ENCODE data around the gene RPLP1. TPM values are rescaled to one million over a fixed set of nuclear protein-coding genes. Genes with fewer than 3 reads are reported as not detected.

Gene RPLP1
- total RNA-seq, 1 experiment from 2014 or later: 1,613 TPM

DNA sequence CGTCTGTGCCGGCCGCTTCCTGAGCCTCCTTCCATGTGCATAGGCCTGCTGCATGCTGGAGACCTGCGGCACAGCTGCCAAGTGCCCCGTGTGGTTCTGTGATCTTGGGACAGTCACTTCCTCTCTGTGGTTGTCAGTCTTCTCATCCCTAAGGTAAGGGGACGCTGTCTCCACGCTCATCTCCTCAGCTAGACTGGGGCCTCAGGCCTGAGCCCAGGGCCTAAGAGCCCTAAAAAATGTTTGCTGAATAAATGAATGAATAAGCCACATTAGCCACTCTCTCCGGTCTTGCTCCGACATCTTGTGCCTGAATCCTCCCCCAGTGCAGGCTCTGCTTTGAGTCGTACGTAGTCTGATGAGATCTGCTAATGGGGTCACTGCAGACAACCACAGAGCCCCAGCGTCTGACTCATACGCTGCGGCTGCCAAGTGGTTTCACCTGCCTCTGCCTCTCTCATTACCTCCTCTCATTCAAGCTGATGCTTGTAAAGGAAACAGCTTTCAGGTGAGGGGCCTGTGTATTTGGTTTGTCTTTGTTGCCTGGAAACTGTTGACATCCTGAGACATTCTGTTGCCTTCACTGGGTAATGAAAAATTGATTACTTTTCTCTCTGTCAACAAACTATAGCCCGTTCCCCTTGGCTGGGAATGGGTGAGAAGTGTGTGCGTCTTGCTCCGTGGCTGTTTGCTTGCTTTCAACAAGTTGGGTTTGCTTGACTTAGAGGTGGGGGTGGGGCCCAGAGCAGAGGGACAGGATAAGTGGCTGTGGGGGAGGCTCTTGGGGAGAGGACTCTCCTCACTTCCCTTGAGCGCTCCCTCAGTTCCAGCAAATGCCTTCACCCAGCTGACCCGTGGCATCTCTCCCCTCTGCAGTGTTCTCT lies 15.9 kb downstream of the RPLP1 start:
- Histone ChIP-seq H3K36me3 (ENCODE audit: insufficient read depth, low read length, poor library complexity, severe bottlenecking) (no peaks in the 10 kb centered on the region), H3K4me1 (ENCODE audit: insufficient read depth, low read length, poor library complexity, severe bottlenecking) (no peaks in the 10 kb centered on the region), H3K9me3 (ENCODE audit: low read depth, low read length, poor library complexity, severe bottlenecking) (no peaks in the 10 kb centered on the region), H3K27ac (ENCODE audit: low read depth, low read length, poor library complexity, severe bottlenecking) (no peak overlapping the region), H3K4me3 (ENCODE audit: low read depth, low read length, poor library complexity, severe bottlenecking) (no peak overlapping the region), H3K27me3 (replicated peaks; ENCODE audit: insufficient read depth, low read depth, low read length, poor library complexity) (no peaks in the 10 kb centered on the region)
- DNase-seq (ENCODE audit: low spot score): no peak
- TF ChIP-seq EZH2 (IDR thresholded peaks at IDR 0.05; ENCODE audit: borderline replicate concordance, low read depth, low read length, poor library complexity, severe bottlenecking): no peak
- ChIA-PET POLR2A (ENCODE audit: low non-redundant PET) (no interaction called here), CTCF (interaction anchor here (1.7 kb wide), 1 partner anchor 10 kb away, joined by 3 read pairs; no protein-coding TSS in a partner anchor)
- intact Hi-C loops (cut with micrococcal nuclease; ENCODE audit: unreplicated experiment): loop anchor here (5.0 kb wide), 1 partner anchor 411 kb away; no protein-coding TSS in a partner anchor
- BruUV-seq (replicated peaks): no TSS peak

DNA sequence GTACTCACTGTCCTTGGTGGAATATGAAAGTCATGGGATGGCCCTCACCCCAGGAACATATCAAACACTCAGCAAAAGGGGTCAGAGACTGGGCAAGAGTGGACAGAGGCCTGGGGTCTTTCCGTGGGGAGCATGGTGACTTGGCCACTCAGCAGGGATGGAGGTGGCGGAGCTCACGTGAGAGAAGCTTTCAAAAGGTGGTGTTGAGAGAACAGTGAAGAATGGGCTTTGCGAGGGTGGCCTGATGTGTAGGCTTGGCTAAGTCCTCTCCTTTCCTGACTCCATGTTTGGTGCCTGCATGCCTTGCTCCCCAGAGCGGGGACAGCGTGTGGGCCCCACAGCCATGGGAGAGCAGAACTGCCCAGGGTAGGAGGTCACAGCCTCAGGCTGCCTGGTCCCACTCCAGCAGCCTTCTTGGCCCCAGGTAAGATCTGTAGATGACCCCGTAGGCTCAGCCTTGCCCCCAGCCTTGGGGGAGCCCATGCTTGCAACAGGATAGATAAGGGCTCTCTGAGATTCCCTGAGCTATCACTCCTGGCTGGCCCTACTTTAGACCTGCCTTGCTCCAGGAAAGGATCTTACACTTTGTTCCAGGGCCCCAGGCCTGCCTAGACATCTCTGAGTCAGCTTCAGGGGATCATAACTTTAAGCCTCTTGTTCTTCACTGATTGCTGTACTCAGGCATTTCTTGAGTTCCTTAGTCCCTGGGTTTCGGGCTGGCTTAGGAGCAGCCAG lies 17.0 kb downstream of the RPLP1 start:
- POLR2A ChIA-PET (ENCODE audit: low non-redundant PET): no interaction called here
- TF ChIP-seq, protein P1, sequence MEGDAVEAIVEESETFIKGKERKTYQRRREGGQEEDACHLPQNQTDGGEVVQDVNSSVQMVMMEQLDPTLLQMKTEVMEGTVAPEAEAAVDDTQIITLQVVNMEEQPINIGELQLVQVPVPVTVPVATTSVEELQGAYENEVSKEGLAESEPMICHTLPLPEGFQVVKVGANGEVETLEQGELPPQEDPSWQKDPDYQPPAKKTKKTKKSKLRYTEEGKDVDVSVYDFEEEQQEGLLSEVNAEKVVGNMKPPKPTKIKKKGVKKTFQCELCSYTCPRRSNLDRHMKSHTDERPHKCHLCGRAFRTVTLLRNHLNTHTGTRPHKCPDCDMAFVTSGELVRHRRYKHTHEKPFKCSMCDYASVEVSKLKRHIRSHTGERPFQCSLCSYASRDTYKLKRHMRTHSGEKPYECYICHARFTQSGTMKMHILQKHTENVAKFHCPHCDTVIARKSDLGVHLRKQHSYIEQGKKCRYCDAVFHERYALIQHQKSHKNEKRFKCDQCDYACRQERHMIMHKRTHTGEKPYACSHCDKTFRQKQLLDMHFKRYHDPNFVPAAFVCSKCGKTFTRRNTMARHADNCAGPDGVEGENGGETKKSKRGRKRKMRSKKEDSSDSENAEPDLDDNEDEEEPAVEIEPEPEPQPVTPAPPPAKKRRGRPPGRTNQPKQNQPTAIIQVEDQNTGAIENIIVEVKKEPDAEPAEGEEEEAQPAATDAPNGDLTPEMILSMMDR (conservative IDR thresholded peaks at IDR 0.05; ENCODE audit: low read depth, low read length): no peak
- TF ChIP-seq EZH2 (IDR thresholded peaks at IDR 0.05; ENCODE audit: borderline replicate concordance, low read depth, low read length, poor library complexity, severe bottlenecking): no peak
- intact Hi-C loops (cut with micrococcal nuclease; ENCODE audit: unreplicated experiment): loop anchor here (5.0 to 10.0 kb wide), 2 partner anchors 412 to 595 kb away; no protein-coding TSS in a partner anchor
- H3K4me1 ChIP-seq (ENCODE audit: insufficient read depth, low read length, poor library complexity, severe bottlenecking): no peaks in the 10 kb centered on the region
- no peaks in the 10 kb centered on the region for H3K27me3 ChIP-seq (replicated peaks; ENCODE audit: insufficient read depth, low read depth, low read length, poor library complexity)
- CTCF ChIA-PET: no interaction called here
- no TSS peak for BruUV-seq (replicated peaks)
- no peak for DNase-seq (ENCODE audit: low spot score)
- H3K9me3 ChIP-seq (ENCODE audit: low read depth, low read length, poor library complexity, severe bottlenecking): no peaks in the 10 kb centered on the region
- H3K4me3 ChIP-seq (ENCODE audit: low read depth, low read length, poor library complexity, severe bottlenecking): no peak overlapping the region
- H3K36me3 ChIP-seq (ENCODE audit: insufficient read depth, low read length, poor library complexity, severe bottlenecking): no peaks in the 10 kb centered on the region
- H3K27ac ChIP-seq (ENCODE audit: low read depth, low read length, poor library complexity, severe bottlenecking): no peak overlapping the region

DNA sequence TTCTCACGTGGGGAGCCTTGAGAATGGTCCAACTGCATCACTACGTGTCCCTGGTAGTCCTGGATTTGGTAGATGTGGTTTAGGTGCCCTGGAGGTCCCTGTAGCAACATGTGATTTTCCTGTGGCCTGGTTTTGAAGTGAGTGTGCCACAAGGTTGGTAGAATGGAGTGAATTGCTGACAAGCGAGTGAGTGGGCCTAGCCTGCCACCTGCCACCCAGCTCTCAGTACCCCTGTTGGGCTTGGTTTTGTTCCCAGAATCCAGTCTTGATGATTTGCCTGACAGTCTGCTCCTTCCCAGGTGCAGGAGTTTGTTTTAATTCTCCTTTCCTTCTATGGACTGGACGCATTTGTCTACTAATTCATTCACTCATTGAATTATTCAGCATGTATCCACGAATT lies 19.4 kb downstream of the RPLP1 start:
- Histone ChIP-seq H3K9me3 (ENCODE audit: low read depth, low read length, poor library complexity, severe bottlenecking) (no peaks in the 10 kb centered on the region), H3K27me3 (replicated peaks; ENCODE audit: insufficient read depth, low read depth, low read length, poor library complexity) (no peaks in the 10 kb centered on the region), H3K36me3 (ENCODE audit: insufficient read depth, low read length, poor library complexity, severe bottlenecking) (no peaks in the 10 kb centered on the region), H3K27ac (ENCODE audit: low read depth, low read length, poor library complexity, severe bottlenecking) (no peak overlapping the region), H3K4me1 (ENCODE audit: insufficient read depth, low read length, poor library complexity, severe bottlenecking) (no peaks in the 10 kb centered on the region), H3K4me3 (ENCODE audit: low read depth, low read length, poor library complexity, severe bottlenecking) (no peak overlapping the region)
- DNase-seq (ENCODE audit: low spot score): no peak
- ChIA-PET CTCF (no interaction called here), POLR2A (ENCODE audit: low non-redundant PET) (interaction anchor here (0.6 kb wide), 1 partner anchor 68 kb away, joined by 5 read pairs; no protein-coding TSS in a partner anchor)
- intact Hi-C loops (cut with micrococcal nuclease; ENCODE audit: unreplicated experiment): loop anchor here (10.0 kb wide), 1 partner anchor 593 kb away; no protein-coding TSS in a partner anchor
- TF ChIP-seq EZH2 (IDR thresholded peaks at IDR 0.05; ENCODE audit: borderline replicate concordance, low read depth, low read length, poor library complexity, severe bottlenecking): no peak
- TF ChIP-seq, protein P1 (conservative IDR thresholded peaks at IDR 0.05; ENCODE audit: low read depth, low read length): no peak
- BruUV-seq (replicated peaks): no TSS peak
